ENCODE data around the gene PLCG2.

PLCG2 gene

DNA sequence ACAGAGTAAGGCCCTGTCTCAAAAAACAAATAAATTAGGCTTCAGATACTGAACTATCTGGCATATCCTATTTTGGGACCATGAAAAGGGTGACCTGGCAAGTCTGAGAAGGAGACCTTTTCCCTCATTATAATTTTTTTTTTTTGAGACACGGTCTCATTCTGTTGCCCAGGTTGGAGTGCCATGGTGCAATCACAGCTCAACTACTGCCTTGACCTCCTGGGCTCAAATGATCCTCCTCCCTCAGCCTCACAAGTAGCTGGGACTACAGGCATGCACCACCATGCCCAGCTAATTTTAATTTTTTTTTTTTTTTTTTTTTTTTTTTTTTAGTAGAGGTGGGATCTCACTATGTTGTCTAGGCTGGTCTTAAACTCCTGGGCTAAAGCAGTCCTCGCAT is 37.3 kb downstream of the PLCG2 start:
- no CpG with 5 or more reads among the region's 2 CpGs for WGBS, 2 donors (ENCODE audit: extremely low coverage in 2 of 2, insufficient read length in 2 of 2, insufficient replicate concordance in 1 of 2)
- Histone ChIP-seq H3K9ac (ENCODE audit: low read depth, low read length, poor library complexity) (no peak overlapping the region), H3K14ac (ENCODE audit: low read length) (no peak overlapping the region), H3K23ac (ENCODE audit: low read depth, low read length, poor library complexity) (no peak overlapping the region), H3K36me3 (replicated peaks in 1 of 2; ENCODE audit: control insufficient read depth in 2 of 2, insufficient read depth in 2 of 2, low read length in 2 of 2) (peaks cover 0 to 2% of the 10 kb centered on the region in 2 donors), H2BK5ac (ENCODE audit: low read length) (no peak overlapping the region), H2BK120ac (ENCODE audit: low read depth, low read length) (no peak overlapping the region), H3K4me3 (ENCODE audit: low read length in 2 of 2) (no peak overlapping the region), H3K4me1 (ENCODE audit: control insufficient read depth in 2 of 2, insufficient read depth in 1 of 2, low read depth in 1 of 2, low read length in 2 of 2) (peaks cover 2 to 5% of the 10 kb centered on the region in 2 donors), H3K27ac (replicated peaks; ENCODE audit: low read length) (no peak overlapping the region), H2BK15ac (ENCODE audit: low read length) (no peak overlapping the region), H3K4me2 (ENCODE audit: insufficient read depth, low read length, poor library complexity, severe bottlenecking) (no peak overlapping the region), H4K91ac (ENCODE audit: low read depth, low read length, poor library complexity) (no peak overlapping the region), H3K4ac (ENCODE audit: low read length) (no peak overlapping the region), H2AFZ (ENCODE audit: low read length) (no peak overlapping the region), H3K9me3 (replicated peaks in 1 of 2; ENCODE audit: control insufficient read depth in 2 of 2, insufficient read depth in 1 of 2, low read depth in 1 of 2, low read length in 2 of 2) (no peaks in the 10 kb centered on the region), H3K79me1 (ENCODE audit: low read depth, low read length) (no peaks in the 10 kb centered on the region), H3K27me3 (ENCODE audit: control insufficient read depth in 3 of 3, insufficient read depth in 3 of 3, low read depth in 1 of 3, low read length in 3 of 3) (no peaks in the 10 kb centered on the region), H2AK5ac (ENCODE audit: low read depth, low read length) (no peak overlapping the region), H3K18ac (ENCODE audit: low read length) (no peak overlapping the region), H4K8ac (ENCODE audit: low read depth, low read length) (no peak overlapping the region), H2BK12ac (ENCODE audit: low read length) (no peak overlapping the region)
- DNase-seq (ENCODE audit: low spot score), result no peak

DNA sequence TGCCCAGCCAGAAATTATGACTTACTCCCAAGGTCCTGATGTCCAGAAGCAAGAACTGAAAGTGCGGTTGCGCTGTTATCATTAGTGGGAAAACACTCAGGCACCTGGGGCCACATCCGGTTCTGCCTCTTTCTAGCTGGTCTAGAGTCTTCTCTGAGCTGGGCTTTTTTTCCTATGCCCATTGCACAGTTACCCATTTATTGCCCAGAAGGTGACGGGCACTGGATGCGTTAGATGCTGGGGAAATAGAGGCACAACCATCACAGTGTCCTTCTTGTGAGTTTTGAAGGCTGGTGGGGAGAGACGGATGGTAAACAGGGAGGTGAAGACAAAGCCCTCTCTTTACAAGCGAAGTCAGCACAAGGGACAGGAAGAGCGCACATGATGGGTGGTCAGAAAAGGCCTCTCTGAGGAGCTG is 37.7 kb downstream of the PLCG2 start:
- Histone ChIP-seq H3K9ac (ENCODE audit: low read depth, low read length, poor library complexity) (no peak overlapping the region), H3K4me1 (ENCODE audit: control insufficient read depth in 2 of 2, insufficient read depth in 1 of 2, low read depth in 1 of 2, low read length in 2 of 2) (peaks cover 2 to 7% of the 10 kb centered on the region in 2 donors), H3K14ac (ENCODE audit: low read length) (no peak overlapping the region), H3K4me2 (ENCODE audit: insufficient read depth, low read length, poor library complexity, severe bottlenecking) (no peak overlapping the region), H4K91ac (ENCODE audit: low read depth, low read length, poor library complexity) (no peak overlapping the region), H3K27me3 (ENCODE audit: control insufficient read depth in 3 of 3, insufficient read depth in 3 of 3, low read depth in 1 of 3, low read length in 3 of 3) (no peaks in the 10 kb centered on the region), H3K36me3 (replicated peaks in 1 of 2; ENCODE audit: control insufficient read depth in 2 of 2, insufficient read depth in 2 of 2, low read length in 2 of 2) (peaks cover 0 to 2% of the 10 kb centered on the region in 2 donors), H2BK5ac (ENCODE audit: low read length) (no peak overlapping the region), H2BK15ac (ENCODE audit: low read length) (no peak overlapping the region), H3K9me3 (replicated peaks in 1 of 2; ENCODE audit: control insufficient read depth in 2 of 2, insufficient read depth in 1 of 2, low read depth in 1 of 2, low read length in 2 of 2) (no peaks in the 10 kb centered on the region), H3K4me3 (ENCODE audit: low read length in 2 of 2) (no peak overlapping the region), H3K18ac (ENCODE audit: low read length) (no peak overlapping the region), H2AK5ac (ENCODE audit: low read depth, low read length) (peak overlapping the region; percentile 37), H2AFZ (ENCODE audit: low read length) (no peak overlapping the region), H3K4ac (ENCODE audit: low read length) (peak overlapping the region; percentile 3), H3K79me1 (ENCODE audit: low read depth, low read length) (no peaks in the 10 kb centered on the region), H3K23ac (ENCODE audit: low read depth, low read length, poor library complexity) (no peak overlapping the region), H3K27ac (replicated peaks; ENCODE audit: low read length) (no peak overlapping the region), H4K8ac (ENCODE audit: low read depth, low read length) (no peak overlapping the region), H2BK12ac (ENCODE audit: low read length) (no peak overlapping the region), H2BK120ac (ENCODE audit: low read depth, low read length) (no peak overlapping the region)
- no peak for DNase-seq (ENCODE audit: low spot score)
- WGBS, 2 donors (ENCODE audit: extremely low coverage in 2 of 2, insufficient read length in 2 of 2, insufficient replicate concordance in 1 of 2), result no CpG with 5 or more reads among the region's 8 CpGs

DNA sequence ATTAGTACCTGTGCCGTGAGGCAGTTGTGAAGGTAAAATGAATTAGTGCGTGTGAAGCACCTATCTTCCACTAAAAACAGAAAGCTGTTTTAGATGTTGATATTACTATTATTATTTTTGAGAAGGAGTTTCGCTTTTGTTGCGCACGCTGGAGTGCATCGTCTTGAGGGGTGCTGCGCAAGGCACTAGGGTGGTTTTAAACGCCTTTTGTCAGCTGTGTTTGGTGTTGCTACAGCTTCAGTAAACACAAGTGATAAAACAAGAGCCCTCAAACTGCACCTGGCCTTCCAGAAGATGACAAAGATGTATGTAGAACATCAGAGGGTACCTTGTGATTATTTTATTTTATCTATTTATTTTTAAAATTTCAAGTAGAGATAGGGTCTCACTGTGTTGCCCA is 38.2 kb downstream of the PLCG2 start:
- no peak overlapping the region for H3K4me2 ChIP-seq (ENCODE audit: insufficient read depth, low read length, poor library complexity, severe bottlenecking)
- no peak overlapping the region for H2BK15ac ChIP-seq (ENCODE audit: low read length)
- H2BK120ac ChIP-seq (ENCODE audit: low read depth, low read length), result no peak overlapping the region
- H3K23ac ChIP-seq (ENCODE audit: low read depth, low read length, poor library complexity), result no peak overlapping the region
- H3K9me3 ChIP-seq (replicated peaks in 1 of 2; ENCODE audit: control insufficient read depth in 2 of 2, insufficient read depth in 1 of 2, low read depth in 1 of 2, low read length in 2 of 2), result no peaks in the 10 kb centered on the region
- no peak overlapping the region for H2BK12ac ChIP-seq (ENCODE audit: low read length)
- no peak overlapping the region for H2BK5ac ChIP-seq (ENCODE audit: low read length)
- H3K4ac ChIP-seq (ENCODE audit: low read length), result no peak overlapping the region
- H4K8ac ChIP-seq (ENCODE audit: low read depth, low read length), result no peak overlapping the region
- peaks cover 2 to 7% of the 10 kb centered on the region in 2 donors for H3K4me1 ChIP-seq (ENCODE audit: control insufficient read depth in 2 of 2, insufficient read depth in 1 of 2, low read depth in 1 of 2, low read length in 2 of 2)
- WGBS, 2 donors (ENCODE audit: extremely low coverage in 2 of 2, insufficient read length in 2 of 2, insufficient replicate concordance in 1 of 2), result no CpG with 5 or more reads among the region's 8 CpGs
- no peak overlapping the region for H4K91ac ChIP-seq (ENCODE audit: low read depth, low read length, poor library complexity)
- H2AFZ ChIP-seq (ENCODE audit: low read length), result no peak overlapping the region
- H3K27me3 ChIP-seq (ENCODE audit: control insufficient read depth in 3 of 3, insufficient read depth in 3 of 3, low read depth in 1 of 3, low read length in 3 of 3), result no peaks in the 10 kb centered on the region
- DNase-seq (ENCODE audit: low spot score), result no peak
- no peak overlapping the region for H3K4me3 ChIP-seq (ENCODE audit: low read length in 2 of 2)
- no peak overlapping the region for H3K27ac ChIP-seq (replicated peaks; ENCODE audit: low read length)
- H3K36me3 ChIP-seq (replicated peaks in 1 of 2; ENCODE audit: control insufficient read depth in 2 of 2, insufficient read depth in 2 of 2, low read length in 2 of 2), result peaks cover 0 to 2% of the 10 kb centered on the region in 2 donors
- no peak overlapping the region for H2AK5ac ChIP-seq (ENCODE audit: low read depth, low read length)
- no peak overlapping the region for H3K14ac ChIP-seq (ENCODE audit: low read length)
- H3K9ac ChIP-seq (ENCODE audit: low read depth, low read length, poor library complexity), result no peak overlapping the region
- H3K79me1 ChIP-seq (ENCODE audit: low read depth, low read length), result no peaks in the 10 kb centered on the region
- H3K18ac ChIP-seq (ENCODE audit: low read length), result no peak overlapping the region

DNA sequence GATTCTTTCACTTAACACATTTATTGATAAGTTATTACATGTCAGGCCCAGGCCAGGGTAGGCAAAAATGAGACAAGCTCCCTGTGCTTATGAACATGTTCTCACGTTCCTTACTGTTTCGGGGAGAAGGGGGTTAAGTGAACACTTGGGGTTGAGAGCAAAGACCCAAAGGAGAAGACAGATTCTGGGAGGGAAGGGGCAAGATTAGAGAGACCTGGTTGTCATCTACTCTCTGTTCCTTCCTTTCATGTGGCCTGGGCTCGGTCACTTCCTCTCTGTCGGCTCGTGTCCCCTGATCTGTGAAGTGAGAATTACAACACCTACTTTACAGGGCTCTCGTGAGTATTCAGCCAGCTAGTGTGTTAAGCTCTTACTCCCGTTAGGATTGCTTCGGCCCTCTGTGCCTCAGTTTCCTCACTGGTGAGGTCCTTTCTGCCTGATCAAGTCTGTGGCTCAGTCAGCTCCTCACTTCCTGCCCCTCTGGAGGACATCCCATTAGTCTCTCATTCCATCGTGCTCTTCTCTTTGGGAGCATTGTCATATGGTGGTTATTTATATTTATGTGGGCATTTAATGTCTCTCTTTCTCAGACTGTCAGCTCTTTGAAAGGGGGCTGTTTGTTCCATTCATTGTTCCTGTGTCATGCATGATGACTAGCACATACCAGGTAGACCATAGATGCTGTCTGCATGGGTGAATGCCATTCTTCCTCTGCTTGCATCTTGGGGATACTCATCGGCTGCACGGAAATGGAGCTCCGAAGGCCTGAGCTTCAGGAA is 38.9 kb downstream of the PLCG2 start:
- no peak overlapping the region for H2BK15ac ChIP-seq (ENCODE audit: low read length)
- H2BK5ac ChIP-seq (ENCODE audit: low read length), result no peak overlapping the region
- no peak overlapping the region for H2BK120ac ChIP-seq (ENCODE audit: low read depth, low read length)
- H2AK5ac ChIP-seq (ENCODE audit: low read depth, low read length), result no peak overlapping the region
- H4K91ac ChIP-seq (ENCODE audit: low read depth, low read length, poor library complexity), result no peak overlapping the region
- no peak overlapping the region for H2AFZ ChIP-seq (ENCODE audit: low read length)
- H3K27me3 ChIP-seq (ENCODE audit: control insufficient read depth in 3 of 3, insufficient read depth in 3 of 3, low read depth in 1 of 3, low read length in 3 of 3), result no peaks in the 10 kb centered on the region
- H3K27ac ChIP-seq (replicated peaks; ENCODE audit: low read length), result no peak overlapping the region
- no peak overlapping the region for H3K9ac ChIP-seq (ENCODE audit: low read depth, low read length, poor library complexity)
- no CpG with 5 or more reads among the region's 12 CpGs for WGBS, 2 donors (ENCODE audit: extremely low coverage in 2 of 2, insufficient read length in 2 of 2, insufficient replicate concordance in 1 of 2)
- H3K9me3 ChIP-seq (replicated peaks in 1 of 2; ENCODE audit: control insufficient read depth in 2 of 2, insufficient read depth in 1 of 2, low read depth in 1 of 2, low read length in 2 of 2), result no peaks in the 10 kb centered on the region
- peaks cover 0 to 2% of the 10 kb centered on the region in 2 donors for H3K36me3 ChIP-seq (replicated peaks in 1 of 2; ENCODE audit: control insufficient read depth in 2 of 2, insufficient read depth in 2 of 2, low read length in 2 of 2)
- H3K14ac ChIP-seq (ENCODE audit: low read length), result no peak overlapping the region
- H3K4me1 ChIP-seq (ENCODE audit: control insufficient read depth in 2 of 2, insufficient read depth in 1 of 2, low read depth in 1 of 2, low read length in 2 of 2), result peaks cover 2 to 7% of the 10 kb centered on the region in 2 donors
- no peak overlapping the region for H3K4me2 ChIP-seq (ENCODE audit: insufficient read depth, low read length, poor library complexity, severe bottlenecking)
- no peak overlapping the region for H3K4ac ChIP-seq (ENCODE audit: low read length)
- H3K79me1 ChIP-seq (ENCODE audit: low read depth, low read length), result no peaks in the 10 kb centered on the region
- no peak for DNase-seq (ENCODE audit: low spot score)
- no peak overlapping the region for H2BK12ac ChIP-seq (ENCODE audit: low read length)
- H3K23ac ChIP-seq (ENCODE audit: low read depth, low read length, poor library complexity), result no peak overlapping the region
- no peak overlapping the region for H3K18ac ChIP-seq (ENCODE audit: low read length)
- no peak overlapping the region for H4K8ac ChIP-seq (ENCODE audit: low read depth, low read length)
- H3K4me3 ChIP-seq (ENCODE audit: low read length in 2 of 2), result no peak overlapping the region

Measured in neuronal stem cell (in vitro differentiated cells).